WTC11 (cell line): Measurements from ENCODE around the gene ARHGAP18. TPM values are rescaled to one million over a fixed set of nuclear protein-coding genes. Genes with fewer than 3 reads are reported as not detected.

Experiments used
- ATAC-seq: fragments of 200-7000 bp; cut with Tn5 transposase; 2 replicates; pipeline ENCODE4 v1.10.0; 2021; ENCODE audit warnings: mild to moderate bottlenecking, moderate library complexity
- CTCF ChIA-PET: fragments of 300-600 bp; sonication (Branson Sonifier 250); formaldehyde crosslinking; loops from one replicate; lab custom pipeline; 2021; ENCODE audit warnings: antibody characterized with exemption; lab: Charles Lee
- POLR2A ChIA-PET: fragments of 350-600 bp; sonication (Branson Sonifier 250); formaldehyde crosslinking; loops from one replicate; lab custom pipeline; 2021; ENCODE audit warnings: antibody characterized with exemption; lab: Charles Lee
- DNase-seq: peaks from one replicate; pipeline ENCODE4 v3.0.0; 2021; ENCODE audit warnings: low spot score
- H3K27ac Mint-ChIP-seq: 2 replicates; pipeline ENCODE4 v1.8.0; 2021; ENCODE audit warnings: mixed read lengths
- H3K27me3 Mint-ChIP-seq: 2 replicates; pipeline ENCODE4 v1.8.0; 2021; ENCODE audit warnings: low read depth, mild to moderate bottlenecking, moderate library complexity, mixed read lengths
- H3K36me3 Mint-ChIP-seq: 2 replicates; pipeline ENCODE4 v1.8.0; 2021; ENCODE audit warnings: mixed read lengths
- H3K4me1 Mint-ChIP-seq: 2 replicates; pipeline ENCODE4 v1.8.0; 2022; ENCODE audit warnings: mixed read lengths
- H3K4me3 Mint-ChIP-seq: 2 replicates; pipeline ENCODE4 v1.8.0; 2021; ENCODE audit warnings: mild to moderate bottlenecking, moderate library complexity, mixed read lengths
- H3K9me3 Mint-ChIP-seq: 2 replicates; pipeline ENCODE4 v1.8.0; 2021; ENCODE audit warnings: mixed read lengths
- CDX4 ChIP-seq: fragments of 250-450 bp; sonication (Bioruptor Pico); IDR thresholded peaks from 2 replicates; pipeline ENCODE4 v1.9.0; 2021; ENCODE audit warnings: moderate library complexity, mild to moderate bottlenecking, inconsistent platforms, borderline replicate concordance
- CREB1 ChIP-seq: sonication (generic); formaldehyde crosslinking; IDR thresholded peaks from 2 replicates; pipeline ENCODE4 v1.8.0; 2023; ENCODE audit warnings: mild to moderate bottlenecking, missing genetic modification reagents
- CTCF ChIP-seq: fragments of 200-600 bp; IDR thresholded peaks from 2 replicates; pipeline ENCODE4 v1.8.0; 2022; ENCODE audit warnings: antibody characterized with exemption
- E2F5 ChIP-seq: sonication (generic); formaldehyde crosslinking; IDR thresholded peaks from 2 replicates; pipeline ENCODE4 v1.8.1; 2022; ENCODE audit warnings: mild to moderate bottlenecking, moderate library complexity, missing genetic modification reagents
- ERG ChIP-seq: fragments of 250-450 bp; sonication (Bioruptor Pico); IDR thresholded peaks from 2 replicates; pipeline ENCODE4 v1.8.0; 2021; ENCODE audit warnings: mild to moderate bottlenecking
- IRF2 ChIP-seq: sonication (generic); formaldehyde crosslinking; IDR thresholded peaks from 2 replicates; pipeline ENCODE4 v1.8.0; 2022; ENCODE audit warnings: low read depth, missing genetic modification reagents, borderline replicate concordance
- MXD4 ChIP-seq: fragments of 250-450 bp; sonication (Bioruptor Pico); IDR thresholded peaks from 2 replicates; pipeline ENCODE4 v1.8.0; 2021; ENCODE audit warnings: mild to moderate bottlenecking, moderate library complexity, borderline replicate concordance
- NFATC4 ChIP-seq: fragments of 250-450 bp; sonication (Bioruptor Pico); IDR thresholded peaks from 2 replicates; pipeline ENCODE4 v1.9.0; 2021; ENCODE audit warnings: mild to moderate bottlenecking
- NFE2L1 ChIP-seq: sonication (generic); formaldehyde crosslinking; IDR thresholded peaks from 2 replicates; pipeline ENCODE4 v1.8.1; 2023; ENCODE audit warnings: missing genetic modification reagents
- NR1H2 ChIP-seq: sonication (generic); formaldehyde crosslinking; IDR thresholded peaks from 2 replicates; pipeline ENCODE4 v1.9.0; 2021; ENCODE audit warnings: mild to moderate bottlenecking, moderate library complexity, missing genetic modification reagents
- NR3C1 ChIP-seq: sonication (generic); formaldehyde crosslinking; conservative IDR thresholded peaks from 2 replicates; pipeline ENCODE4 v1.8.1; 2023; ENCODE audit warnings: low read depth, mild to moderate bottlenecking, missing genetic modification reagents
- PRDM15 ChIP-seq: sonication (generic); formaldehyde crosslinking; IDR thresholded peaks from 2 replicates; pipeline ENCODE4 v1.8.0; 2022; ENCODE audit warnings: missing genetic modification reagents
- RORB ChIP-seq: fragments of 250-450 bp; sonication (Bioruptor Pico); IDR thresholded peaks from 2 replicates; pipeline ENCODE4 v1.9.0; 2021; ENCODE audit warnings: mild to moderate bottlenecking
- SMAD4 ChIP-seq: sonication (generic); formaldehyde crosslinking; IDR thresholded peaks from 2 replicates; pipeline ENCODE4 v1.8.0; 2022; ENCODE audit warnings: mild to moderate bottlenecking, missing genetic modification reagents
- USF1 ChIP-seq: sonication (generic); formaldehyde crosslinking; IDR thresholded peaks from 2 replicates; pipeline ENCODE4 v1.8.0; 2022; ENCODE audit warnings: mild to moderate bottlenecking, missing genetic modification reagents
- USF2 ChIP-seq: sonication (generic); formaldehyde crosslinking; IDR thresholded peaks from 2 replicates; pipeline ENCODE4 v1.8.1; 2023; ENCODE audit warnings: mild to moderate bottlenecking, missing genetic modification reagents, moderate library complexity
- ZNF416 ChIP-seq: fragments of 250-450 bp; sonication (Bioruptor Pico); IDR thresholded peaks from 2 replicates; pipeline ENCODE4 v1.9.0; 2021; ENCODE audit warnings: mild to moderate bottlenecking, inconsistent platforms
- ZNF532 ChIP-seq: fragments of 250-450 bp; sonication (Bioruptor Pico); IDR thresholded peaks from 2 replicates; pipeline ENCODE4 v1.9.0; 2021; ENCODE audit warnings: mild to moderate bottlenecking, borderline replicate concordance
- ZSCAN18 ChIP-seq: fragments of 250-450 bp; sonication (Bioruptor Pico); IDR thresholded peaks from 2 replicates; pipeline ENCODE4 v2.1.2; 2022; ENCODE audit warnings: mild to moderate bottlenecking, moderate library complexity
- total RNA-seq: library from RNA; stranded (reverse); gene quantifications from 3 replicates; pipeline ENCODE4 v1.2.3, GENCODE V29; 2021

Gene ARHGAP18
- total RNA-seq, 1 experiment from 2014 or later, result 4.6 TPM

GRCh38 chr6:129732542-129732941, 22.6 kb upstream of the ARHGAP18 start:
- ATAC-seq, result no peak
- H3K36me3 Mint-ChIP-seq, result no peaks in the 10 kb centered on the region
- DNase-seq, result no peak
- H3K27ac Mint-ChIP-seq, result no peak overlapping the region
- no peak for TF ChIP-seq ZNF532 (CRISPR knock-in tag)
- TF ChIP-seq NFE2L1 (CRISPR knock-in tag), result no peak
- TF ChIP-seq ERG, result no peak
- TF ChIP-seq NFATC4 (CRISPR knock-in tag), result no peak
- TF ChIP-seq ZSCAN18 (CRISPR knock-in tag), result no peak
- no peak for TF ChIP-seq IRF2
- TF ChIP-seq CREB1 (CRISPR knock-in tag), result no peak
- TF ChIP-seq RORB, result no peak
- no peak for TF ChIP-seq NR3C1 (CRISPR knock-in tag)
- TF ChIP-seq USF2 (CRISPR knock-in tag), result no peak
- TF ChIP-seq E2F5 (CRISPR knock-in tag), result no peak
- TF ChIP-seq PRDM15 (CRISPR knock-in tag), result no peak
- CTCF ChIA-PET, result interaction anchor here (4.1 kb wide), 1 partner anchor 135 kb away, joined by 32 read pairs; no protein-coding TSS in a partner anchor
- H3K4me1 Mint-ChIP-seq, result peaks cover 15% of the 10 kb centered on the region; the same call in 1 of the 2 replicates
- POLR2A ChIA-PET, result no interaction called here
- 0 out of 2 replicates have a peak, but pooled peaks cover 5% of the 10 kb centered on the region for H3K9me3 Mint-ChIP-seq
- H3K27me3 Mint-ChIP-seq, result no peaks in the 10 kb centered on the region
- no peak overlapping the region for H3K4me3 Mint-ChIP-seq

- Mint-ChIP-seq H3K4me1 (peaks cover 20% of the 10 kb centered on the region), H3K9me3 (0 out of 2 replicates have a peak, but pooled peaks cover 5% of the 10 kb centered on the region), H3K4me3 (no peak overlapping the region), H3K27me3 (no peaks in the 10 kb centered on the region), H3K27ac (no peak overlapping the region), H3K36me3 (no peaks in the 10 kb centered on the region)
- ChIA-PET CTCF (interaction anchor here (1.8 to 4.1 kb wide), 2 partner anchors 61 to 135 kb away, joined by 7 to 32 read pairs; no protein-coding TSS in a partner anchor), POLR2A (no interaction called here)
- TF ChIP-seq CDX4 (CRISPR knock-in tag) (no peak), IRF2 (no peak), SMAD4 (CRISPR knock-in tag) (no peak), NR1H2 (no peak), USF1 (no peak), CTCF (no peak), ZNF416 (CRISPR knock-in tag) (no peak), MXD4 (CRISPR knock-in tag) (no peak)
- no peak for ATAC-seq
- no peak for DNase-seq
Measured at GRCh38 chr6:129732034-129732433, 22.1 kb upstream of the ARHGAP18 start.
